ENCODE data around the gene FSTL4. TPM values are rescaled to one million over a fixed set of nuclear protein-coding genes. Genes with fewer than 3 reads are reported as not detected.

The FSTL4 gene
- total RNA-seq, 2 donors from 2014 or later: 4.5 to 10.1 TPM

GRCh38 chr5:133334796-133335639, 277.3 kb downstream of the FSTL4 start:
- H3K36me3 ChIP-seq: no peaks in the 10 kb centered on the region
- DNase-seq (ENCODE audit: low spot score): no peak
- 97% methylated on average over 14 of the region's 14 CpGs for WGBS
- TF ChIP-seq POLR2A (IDR thresholded peaks at IDR 0.05): no peak
- TF ChIP-seq CTCF (IDR thresholded peaks at IDR 0.05): no peak
- no peak for TF ChIP-seq POLR2AphosphoS5 (IDR thresholded peaks at IDR 0.05)
- H3K4me1 ChIP-seq (replicated peaks): no peaks in the 10 kb centered on the region
- H3K27ac ChIP-seq: no peak overlapping the region
- H3K9me3 ChIP-seq: no peaks in the 10 kb centered on the region
- intact Hi-C loops (cut with DNase I): no loop called here
- no peaks in the 10 kb centered on the region for H3K27me3 ChIP-seq (replicated peaks; ENCODE audit: insufficient read depth)
- H3K4me3 ChIP-seq: no peak overlapping the region

GRCh38 chr5:133333326-133334150, 278.8 kb downstream of the FSTL4 start:
- DNase-seq (ENCODE audit: low spot score): no peak
- no peaks in the 10 kb centered on the region for H3K4me1 ChIP-seq (replicated peaks)
- no peaks in the 10 kb centered on the region for H3K36me3 ChIP-seq
- H3K4me3 ChIP-seq: no peak overlapping the region
- H3K9me3 ChIP-seq: no peaks in the 10 kb centered on the region
- H3K27ac ChIP-seq: no peak overlapping the region
- TF ChIP-seq POLR2A (IDR thresholded peaks at IDR 0.05): no peak
- no peak for TF ChIP-seq POLR2AphosphoS5 (IDR thresholded peaks at IDR 0.05)
- TF ChIP-seq CTCF (IDR thresholded peaks at IDR 0.05): no peak
- H3K27me3 ChIP-seq (replicated peaks; ENCODE audit: insufficient read depth): no peaks in the 10 kb centered on the region
- WGBS: 87% methylated on average over 11 of the region's 11 CpGs
- intact Hi-C loops (cut with DNase I): no loop called here

GRCh38 chr5:133332439-133333024, 279.8 kb downstream of the FSTL4 start:
- Histone ChIP-seq H3K27ac (no peak overlapping the region), H3K27me3 (replicated peaks; ENCODE audit: insufficient read depth) (no peaks in the 10 kb centered on the region), H3K4me3 (no peak overlapping the region), H3K9me3 (no peaks in the 10 kb centered on the region), H3K4me1 (replicated peaks) (no peaks in the 10 kb centered on the region), H3K36me3 (no peaks in the 10 kb centered on the region)
- TF ChIP-seq POLR2A (IDR thresholded peaks at IDR 0.05) (no peak), POLR2AphosphoS5 (IDR thresholded peaks at IDR 0.05) (no peak), CTCF (IDR thresholded peaks at IDR 0.05) (no peak)
- 93% methylated on average over 5 of the region's 5 CpGs for WGBS
- DNase-seq (ENCODE audit: low spot score): no peak
- intact Hi-C loops (cut with DNase I): no loop called here

GRCh38 chr5:133331941-133332340, 280.4 kb downstream of the FSTL4 start:
- TF ChIP-seq POLR2A (IDR thresholded peaks at IDR 0.05) (no peak), POLR2AphosphoS5 (IDR thresholded peaks at IDR 0.05) (no peak), CTCF (IDR thresholded peaks at IDR 0.05) (no peak)
- Histone ChIP-seq H3K36me3 (no peaks in the 10 kb centered on the region), H3K27ac (no peak overlapping the region), H3K27me3 (replicated peaks; ENCODE audit: insufficient read depth) (no peaks in the 10 kb centered on the region), H3K4me1 (replicated peaks) (no peaks in the 10 kb centered on the region), H3K4me3 (no peak overlapping the region), H3K9me3 (no peaks in the 10 kb centered on the region)
- intact Hi-C loops (cut with DNase I): no loop called here
- WGBS: 49% methylated on average over 12 of the region's 12 CpGs
- no peak for DNase-seq (ENCODE audit: low spot score)

Measured in prostate gland (tissue), 2 donors.